ENCODE measurements around the gene CKAP2L.
A peak's percentile ranks its signal among the peaks of the same experiment; 100 is the strongest.

The CKAP2L gene

GRCh38 chr2:112764071-112765044, at the start of gene CKAP2L:
TSS of gene CKAP2L (minus strand) at chr2:112764609. CDS start at chr2:112764598, 11 bp downstream.
- DNase-seq (ENCODE audit: low read depth) = peak; percentile 88
- TF ChIP-seq CTCF (IDR thresholded peaks at IDR 0.05; ENCODE audit: control insufficient read depth, insufficient read depth, low read depth, low read length, missing control alignments) = no peak
- peak within 1 kb of the TSS; percentile 89 for H3K4me3 ChIP-seq (ENCODE audit: control insufficient read depth, low read depth, low read length)

GRCh38 chr2:112813280-112813966, 49.0 kb upstream of the CKAP2L start:
- TF ChIP-seq CTCF (IDR thresholded peaks at IDR 0.05; ENCODE audit: control insufficient read depth, insufficient read depth, low read depth, low read length, missing control alignments) = no peak
- DNase-seq (ENCODE audit: low read depth) = no peak
- no peak overlapping the region for H3K4me3 ChIP-seq (ENCODE audit: control insufficient read depth, low read depth, low read length)

GRCh38 chr2:112812318-112813267, 48.2 kb upstream of the CKAP2L start:
- no peak for TF ChIP-seq CTCF (IDR thresholded peaks at IDR 0.05; ENCODE audit: control insufficient read depth, insufficient read depth, low read depth, low read length, missing control alignments)
- H3K4me3 ChIP-seq (ENCODE audit: control insufficient read depth, low read depth, low read length) = no peak overlapping the region
- DNase-seq (ENCODE audit: low read depth) = peak; percentile 55

- no peak overlapping the region for H3K4me3 ChIP-seq (ENCODE audit: control insufficient read depth, low read depth, low read length)
- peak; percentile 42 for DNase-seq (ENCODE audit: low read depth)
Measured at GRCh38 chr2:112811841-112812306, 47.5 kb upstream of the CKAP2L start.

GRCh38 chr2:112811276-112811831, 46.9 kb upstream of the CKAP2L start:
- no peak for TF ChIP-seq CTCF (IDR thresholded peaks at IDR 0.05; ENCODE audit: control insufficient read depth, insufficient read depth, low read depth, low read length, missing control alignments)
- H3K4me3 ChIP-seq (ENCODE audit: control insufficient read depth, low read depth, low read length) = no peak overlapping the region
- DNase-seq (ENCODE audit: low read depth) = no peak

More at GRCh38 chr2:112811841-112812306, 47.5 kb upstream of the CKAP2L start:
- TF ChIP-seq CTCF (IDR thresholded peaks at IDR 0.05; ENCODE audit: control insufficient read depth, insufficient read depth, low read depth, low read length, missing control alignments) = no peak

Measured in AG09309 (cell line).